GM19467 (cell line): ENCODE results near the gene SPARC.

Source experiments
- ATAC-seq: cut with Tn5 transposase; IDR thresholded peaks from one replicate; pipeline ENCODE4 v1.9.1; 2021; ENCODE audit warnings: mild to moderate bottlenecking, moderate library complexity; ENCODE audit not compliant: unreplicated experiment

The SPARC gene

GRCh38 chr5:151628112-151628823 lies 58.4 kb downstream of the SPARC start:
- no peak for ATAC-seq

- ATAC-seq, result no peak
Measured at GRCh38 chr5:151627650-151628049, 59.1 kb downstream of the SPARC start.

GRCh38 chr5:151625285-151625684 lies 61.4 kb downstream of the SPARC start:
- ATAC-seq, result no peak

- no peak for ATAC-seq
Measured at GRCh38 chr5:151624476-151624875, 62.2 kb downstream of the SPARC start.

GRCh38 chr5:151622367-151623088 lies 64.2 kb downstream of the SPARC start:
- no peak for ATAC-seq

GRCh38 chr5:151620461-151620840 lies 66.3 kb downstream of the SPARC start:
- no peak for ATAC-seq

GRCh38 chr5:151619812-151620460 lies 66.8 kb downstream of the SPARC start:
- no peak for ATAC-seq

- ATAC-seq, result no peak
Measured at GRCh38 chr5:151618907-151619306, 67.8 kb downstream of the SPARC start.

- no peak for ATAC-seq
Measured at GRCh38 chr5:151617841-151618710, 68.6 kb downstream of the SPARC start.

- ATAC-seq, result no peak
Measured at GRCh38 chr5:151617383-151617840, 69.3 kb downstream of the SPARC start.

GRCh38 chr5:151615431-151615830 lies 71.3 kb downstream of the SPARC start:
- no peak for ATAC-seq

- ATAC-seq, result no peak
Measured at GRCh38 chr5:151614565-151614964, 72.2 kb downstream of the SPARC start.

- ATAC-seq, result no peak
Measured at GRCh38 chr5:151612689-151613427, 73.9 kb downstream of the SPARC start.

- no peak for ATAC-seq
Measured at GRCh38 chr5:151611127-151611775, 75.5 kb downstream of the SPARC start.
